ENCODE data around the gene IGLL5. TPM values are rescaled to one million over a fixed set of nuclear protein-coding genes. Genes with fewer than 3 reads are reported as not detected.

The IGLL5 gene
- total RNA-seq = not detected

DNA sequence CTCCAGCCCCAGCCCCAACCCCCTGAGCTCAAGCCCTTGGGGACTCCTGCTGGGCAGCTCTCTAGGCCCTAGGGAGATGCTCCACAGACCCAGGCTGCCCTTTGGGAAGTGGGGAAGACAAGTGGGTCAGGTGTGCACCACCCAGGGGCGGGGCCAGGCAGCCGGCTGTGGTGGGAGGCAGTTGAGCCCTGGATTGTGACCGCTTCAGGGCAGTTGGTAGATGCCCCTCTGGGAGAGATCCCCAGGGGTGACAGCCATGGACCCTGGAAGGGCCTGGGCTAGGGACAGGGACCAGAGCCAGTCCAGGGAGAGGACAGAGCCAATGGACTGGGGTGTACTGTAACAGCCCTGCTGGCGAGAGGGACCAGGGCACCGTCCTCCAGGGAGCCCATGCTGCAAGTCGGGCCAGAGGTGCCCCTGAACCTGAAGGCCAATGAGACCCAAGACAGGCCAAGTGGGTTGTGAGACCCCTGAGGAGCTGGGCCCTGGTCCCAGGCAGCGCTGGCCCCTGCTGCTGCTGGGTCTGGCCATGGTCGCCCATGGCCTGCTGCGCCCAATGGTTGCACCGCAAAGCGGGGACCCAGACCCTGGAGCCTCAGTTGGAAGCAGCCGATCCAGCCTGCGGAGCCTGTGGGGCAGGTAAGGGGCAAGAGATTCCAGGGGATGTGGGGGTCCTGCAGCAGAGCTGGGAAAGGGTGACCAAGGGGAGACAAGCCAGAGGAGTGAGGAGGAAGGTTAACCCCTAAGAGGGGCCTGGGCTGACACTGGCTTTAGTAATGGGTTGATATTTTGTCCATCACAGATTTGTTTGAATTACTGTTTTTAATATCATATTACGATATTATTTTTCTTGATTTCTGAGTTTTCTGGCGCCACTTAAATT is at the start of gene IGLL5:
Gene IGLL5, plus strand, starts transcription at position 196 of the 883 bp plus-strand sequence. Its CDS starts 238 bp downstream, at position 434.
- TF ChIP-seq CTCF (IDR thresholded peaks at IDR 0.05) = no peak
- no peak within 1 kb of the TSS for H3K4me3 Mint-ChIP-seq
- no peaks in the 10 kb centered on the region for H3K9me3 Mint-ChIP-seq
- peaks cover 16% of the 10 kb centered on the region for H3K4me1 Mint-ChIP-seq (ENCODE audit: low read depth)
- no peak within 1 kb of the TSS for H3K27ac Mint-ChIP-seq
- ATAC-seq (no peak), DNase-seq (no peak)
- no peaks in the 10 kb centered on the region for H3K36me3 Mint-ChIP-seq (ENCODE audit: low read depth)
- peaks cover 30% of the 10 kb centered on the region for H3K27me3 Mint-ChIP-seq
- intact Hi-C loops (cut with micrococcal nuclease) = loop anchor here (5.0 kb wide), 2 partner anchors 49 to 64 kb away; no protein-coding TSS in a partner anchor
- ChIA-PET CTCF (interaction anchor here (1.0 to 8.3 kb wide), 4 partner anchors 40 to 118 kb away, joined by 3 to 122 read pairs (median 6); no protein-coding TSS in a partner anchor), POLR2A (no interaction called here)

DNA sequence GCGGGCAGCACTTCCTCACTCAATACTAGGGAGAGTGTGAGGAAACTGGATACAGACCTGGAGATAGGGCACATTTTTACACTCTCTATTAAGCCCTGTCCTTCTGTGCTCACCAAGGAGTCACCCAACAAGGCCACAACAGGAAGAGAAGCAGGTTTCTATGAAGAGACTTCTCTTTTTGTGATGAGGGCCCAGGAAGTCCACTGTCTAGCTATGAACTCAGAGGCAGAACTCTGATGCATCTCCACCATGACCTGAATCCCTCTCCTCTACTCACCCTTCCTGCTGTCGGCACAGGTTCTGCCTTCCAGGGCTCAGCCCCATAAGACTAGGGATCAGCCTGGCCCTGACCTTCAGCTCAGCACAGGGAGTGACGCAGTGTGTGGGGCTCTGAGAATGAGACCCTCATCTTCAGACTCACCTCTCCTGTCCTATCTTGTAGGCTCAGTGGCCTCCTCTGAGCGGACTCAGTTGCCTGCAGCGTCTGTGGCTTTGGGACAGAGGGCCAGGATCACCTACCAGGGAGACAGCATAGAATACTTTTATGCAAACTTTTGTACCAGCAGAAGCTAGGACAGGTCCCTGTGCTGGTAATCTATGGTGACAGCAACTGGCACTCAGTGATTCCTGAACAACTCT is 49.3 kb upstream of the IGLL5 start:
- no peak for TF ChIP-seq CTCF (IDR thresholded peaks at IDR 0.05)
- ATAC-seq (peak; percentile 20), DNase-seq (no peak)
- intact Hi-C loops (cut with micrococcal nuclease) = no loop called here
- peaks cover 4% of the 10 kb centered on the region for H3K9me3 Mint-ChIP-seq
- peak overlapping the region; percentile 21 for H3K27ac Mint-ChIP-seq
- CTCF ChIA-PET = interaction anchor here (0.7 to 6.1 kb wide), 11 partner anchors 10 to 120 kb away, joined by 3 to 44 read pairs (median 4); no protein-coding TSS in a partner anchor
- H3K27me3 Mint-ChIP-seq = no peaks in the 10 kb centered on the region
- no peak overlapping the region for H3K4me3 Mint-ChIP-seq
- no peaks in the 10 kb centered on the region for H3K36me3 Mint-ChIP-seq (ENCODE audit: low read depth)
- POLR2A ChIA-PET = no interaction called here
- peaks cover 21% of the 10 kb centered on the region for H3K4me1 Mint-ChIP-seq (ENCODE audit: low read depth)

GRCh38 chr22:22839570-22840314 is 47.9 kb upstream of the IGLL5 start:
- DNase-seq (no peak), ATAC-seq (no peak)
- Mint-ChIP-seq H3K36me3 (ENCODE audit: low read depth) (no peaks in the 10 kb centered on the region), H3K27me3 (no peaks in the 10 kb centered on the region), H3K4me1 (ENCODE audit: low read depth) (peaks cover 30% of the 10 kb centered on the region), H3K4me3 (no peak overlapping the region), H3K27ac (no peak overlapping the region), H3K9me3 (peaks cover 4% of the 10 kb centered on the region)
- no peak for TF ChIP-seq CTCF (IDR thresholded peaks at IDR 0.05)
- intact Hi-C loops (cut with micrococcal nuclease) = no loop called here
- ChIA-PET CTCF (interaction anchor here (0.9 to 6.1 kb wide), 6 partner anchors 8 to 115 kb away, joined by 4 to 44 read pairs (median 6); no protein-coding TSS in a partner anchor), POLR2A (no interaction called here)

DNA sequence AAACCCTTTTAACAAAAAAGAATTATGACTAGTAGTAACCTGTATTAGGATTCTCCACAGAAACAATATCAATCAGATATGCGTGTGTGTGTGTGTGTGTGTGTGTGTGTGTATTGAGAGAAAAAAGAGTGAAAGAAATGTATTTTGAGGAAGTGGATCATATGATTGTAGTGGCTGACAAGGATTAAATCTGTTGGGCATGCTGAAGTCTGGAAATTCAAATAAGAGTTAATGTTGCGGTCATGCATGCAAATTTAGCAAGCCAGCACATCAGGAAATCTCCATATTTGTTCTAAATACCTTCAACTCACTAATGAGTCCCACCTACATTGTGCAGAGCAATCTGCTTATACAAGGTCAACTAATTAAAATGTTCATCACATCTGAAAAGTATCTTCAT is 46.8 kb upstream of the IGLL5 start:
- no peak for ATAC-seq
- H3K36me3 Mint-ChIP-seq (ENCODE audit: low read depth) = peaks cover 1% of the 10 kb centered on the region
- no peaks in the 10 kb centered on the region for H3K27me3 Mint-ChIP-seq
- no peak overlapping the region for H3K27ac Mint-ChIP-seq
- no peak overlapping the region for H3K4me3 Mint-ChIP-seq
- intact Hi-C loops (cut with micrococcal nuclease) = no loop called here
- POLR2A ChIA-PET = no interaction called here
- CTCF ChIA-PET = no interaction called here
- no peak for DNase-seq
- H3K4me1 Mint-ChIP-seq (ENCODE audit: low read depth) = peaks cover 38% of the 10 kb centered on the region
- peaks cover 4% of the 10 kb centered on the region for H3K9me3 Mint-ChIP-seq
- no peak for TF ChIP-seq CTCF (IDR thresholded peaks at IDR 0.05)
